Uterus (tissue), 4 donors: Measurements from ENCODE around the gene PHIP. TPM values are rescaled to one million over a fixed set of nuclear protein-coding genes. Genes with fewer than 3 reads are reported as not detected.

ENCODE experiments used
- DNase-seq, 2 donors: peaks; one replicate each; pipeline ENCODE4 v3.0.0-alpha.2; 2019 to 2020
- H3K27ac ChIP-seq, 2 donors: fragments of 200-600 bp; sonication (generic); 1 replicate in 1 of 2; 2 replicates in 1 of 2; pipeline ENCODE4 v1.5.1; 2016 to 2018
- H3K27me3 ChIP-seq, 2 donors: fragments of 200-600 bp; sonication (generic); one replicate each; pipeline ENCODE4 v1.5.1; 2018 to 2019; ENCODE audit warnings: control low read depth in 1 of 2
- H3K36me3 ChIP-seq, 2 donors: fragments of 200-600 bp; sonication (generic); one replicate each; pipeline ENCODE4 v1.5.1; 2019; ENCODE audit warnings: control low read depth in 1 of 2
- H3K4me1 ChIP-seq, 2 donors: fragments of 200-600 bp; sonication (generic); one replicate each; pipeline ENCODE4 v1.5.1; 2018 to 2019; ENCODE audit warnings: control low read depth in 1 of 2
- H3K4me3 ChIP-seq, 2 donors: fragments of 200-600 bp; sonication (generic); 1 replicate in 1 of 2; 2 replicates in 1 of 2; pipeline ENCODE4 v1.5.1; 2018 to 2019; ENCODE audit warnings: mild to moderate bottlenecking in 1 of 2
- H3K9me3 ChIP-seq, 2 donors: fragments of 200-600 bp; sonication (generic); one replicate each; pipeline ENCODE4 v1.5.1; 2019; ENCODE audit warnings: control low read depth in 1 of 2
- POLR2A ChIP-seq, 2 donors: fragments of 450-650 bp; IDR thresholded peaks; one replicate each; pipeline ENCODE4 v1.6.1; 2016; ENCODE audit warnings: antibody characterized with exemption in 2 of 2, mild to moderate bottlenecking in 1 of 2, moderate library complexity in 1 of 2
- intact Hi-C: fragments of 100-400 bp; cut with DNase I; formaldehyde crosslinking; loops from one replicate; pipeline ENCODE4 v1.15.1; 2023; ENCODE audit warnings: low total_unique reads
- total RNA-seq, 4 donors: library from RNA; depleted of rRNA in 3 of 4; stranded (reverse); fragments of >200 nt in 3 of 4; gene quantifications; one replicate each; pipeline versions ENCODE4 v1.1.0 to v1.2.4, GENCODE V29; 2014 to 2023
- TF ChIP-seq, protein P1 (sequence below), 4 experiments: fragments of 200-600 bp in 2 of 4; fragments of 450-650 bp in 2 of 4; sonication (generic) in 2 of 4; IDR thresholded peaks; one replicate each; pipeline ENCODE4 v1.5.1; 2016 to 2019; ENCODE audit warnings: antibody characterized with exemption in 4 of 4, mild to moderate bottlenecking in 2 of 4, moderate library complexity in 1 of 4
- donor health status: DM: yes; HTN: yes; CAD: no.

The PHIP gene
- total RNA-seq, 4 donors from 2014 or later, result 40.6 to 85.3 (median 53.9) TPM

DNA sequence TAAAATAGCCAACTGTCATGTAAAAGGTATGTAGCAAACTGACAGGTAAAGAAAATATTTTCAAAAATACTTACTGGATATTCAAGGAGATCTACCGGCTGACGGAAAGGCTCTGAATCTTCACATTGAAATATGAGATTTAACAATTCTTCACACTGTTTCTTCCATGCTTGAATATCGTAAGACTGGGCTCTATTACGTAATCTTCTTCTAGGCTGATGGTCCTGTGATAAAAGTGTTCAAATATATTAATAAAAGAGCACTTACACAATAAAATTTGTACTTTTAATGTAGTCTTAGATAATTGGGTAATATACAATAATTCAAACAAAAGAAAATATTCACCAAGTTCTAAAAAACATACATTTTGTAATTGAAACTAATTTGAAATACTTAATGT lies 123.3 kb downstream of the PHIP start:
- TF ChIP-seq, protein P1, sequence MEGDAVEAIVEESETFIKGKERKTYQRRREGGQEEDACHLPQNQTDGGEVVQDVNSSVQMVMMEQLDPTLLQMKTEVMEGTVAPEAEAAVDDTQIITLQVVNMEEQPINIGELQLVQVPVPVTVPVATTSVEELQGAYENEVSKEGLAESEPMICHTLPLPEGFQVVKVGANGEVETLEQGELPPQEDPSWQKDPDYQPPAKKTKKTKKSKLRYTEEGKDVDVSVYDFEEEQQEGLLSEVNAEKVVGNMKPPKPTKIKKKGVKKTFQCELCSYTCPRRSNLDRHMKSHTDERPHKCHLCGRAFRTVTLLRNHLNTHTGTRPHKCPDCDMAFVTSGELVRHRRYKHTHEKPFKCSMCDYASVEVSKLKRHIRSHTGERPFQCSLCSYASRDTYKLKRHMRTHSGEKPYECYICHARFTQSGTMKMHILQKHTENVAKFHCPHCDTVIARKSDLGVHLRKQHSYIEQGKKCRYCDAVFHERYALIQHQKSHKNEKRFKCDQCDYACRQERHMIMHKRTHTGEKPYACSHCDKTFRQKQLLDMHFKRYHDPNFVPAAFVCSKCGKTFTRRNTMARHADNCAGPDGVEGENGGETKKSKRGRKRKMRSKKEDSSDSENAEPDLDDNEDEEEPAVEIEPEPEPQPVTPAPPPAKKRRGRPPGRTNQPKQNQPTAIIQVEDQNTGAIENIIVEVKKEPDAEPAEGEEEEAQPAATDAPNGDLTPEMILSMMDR (IDR thresholded peaks at IDR 0.05), result no peak
- TF ChIP-seq POLR2A (IDR thresholded peaks at IDR 0.05), result no peak
- Histone ChIP-seq H3K9me3 (no peaks in the 10 kb centered on the region), H3K4me1 (no peaks in the 10 kb centered on the region), H3K36me3 (no peaks in the 10 kb centered on the region), H3K4me3 (no peak overlapping the region), H3K27ac (no peak overlapping the region), H3K27me3 (no peaks in the 10 kb centered on the region)
- no peak for DNase-seq
- intact Hi-C loops, result no loop called here

DNA sequence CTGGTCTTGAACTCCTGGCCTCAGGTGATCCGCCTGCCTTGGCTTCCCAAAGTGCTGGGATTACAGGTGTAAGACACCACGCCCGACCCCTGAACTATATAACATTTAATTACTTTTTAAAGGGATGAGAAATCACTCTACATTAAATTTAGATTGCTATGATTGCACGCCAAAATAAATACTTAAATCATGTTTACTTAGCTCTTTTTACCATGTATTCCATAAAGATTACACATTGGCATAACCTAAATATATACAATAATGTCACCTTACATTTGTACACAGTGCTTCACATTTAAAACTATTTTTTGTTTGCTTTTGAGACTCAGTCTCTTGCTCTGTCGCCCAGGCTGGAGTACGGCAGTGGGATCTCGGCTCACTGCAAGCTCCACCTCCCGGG lies 124.3 kb downstream of the PHIP start:
- Histone ChIP-seq H3K27ac (no peak overlapping the region), H3K4me1 (no peaks in the 10 kb centered on the region), H3K9me3 (peaks cover 0 to 5% of the 10 kb centered on the region in 2 donors), H3K36me3 (no peaks in the 10 kb centered on the region), H3K27me3 (no peaks in the 10 kb centered on the region), H3K4me3 (no peak overlapping the region)
- intact Hi-C loops, result no loop called here
- no peak for TF ChIP-seq POLR2A (IDR thresholded peaks at IDR 0.05)
- TF ChIP-seq, protein P1 (IDR thresholded peaks at IDR 0.05), result no peak
- no peak for DNase-seq

DNA sequence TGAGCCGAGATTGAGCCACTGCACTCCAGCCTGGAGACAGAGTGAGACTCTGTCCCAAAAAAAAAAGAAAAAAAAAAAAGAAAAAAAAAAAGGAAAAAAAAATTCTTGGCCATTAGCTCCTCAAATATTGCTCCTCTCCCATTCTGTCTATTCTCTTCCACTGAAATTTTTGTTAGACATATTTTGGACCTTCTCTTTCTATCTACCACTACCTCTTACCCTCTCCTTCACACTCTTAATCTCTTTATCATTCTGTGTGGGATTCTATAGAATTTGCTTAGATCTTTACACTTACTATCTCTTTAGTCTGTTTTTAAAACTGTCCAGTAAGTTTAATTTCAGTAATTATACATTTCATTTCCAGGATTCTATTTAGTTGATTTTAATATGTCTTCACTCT lies 125.7 kb downstream of the PHIP start:
- Histone ChIP-seq H3K4me1 (no peaks in the 10 kb centered on the region), H3K9me3 (peaks cover 0 to 5% of the 10 kb centered on the region in 2 donors), H3K4me3 (no peak overlapping the region), H3K27ac (no peak overlapping the region), H3K36me3 (no peaks in the 10 kb centered on the region), H3K27me3 (no peaks in the 10 kb centered on the region)
- intact Hi-C loops, result no loop called here
- TF ChIP-seq, protein P1 (IDR thresholded peaks at IDR 0.05), result no peak
- no peak for TF ChIP-seq POLR2A (IDR thresholded peaks at IDR 0.05)
- DNase-seq, result no peak

DNA sequence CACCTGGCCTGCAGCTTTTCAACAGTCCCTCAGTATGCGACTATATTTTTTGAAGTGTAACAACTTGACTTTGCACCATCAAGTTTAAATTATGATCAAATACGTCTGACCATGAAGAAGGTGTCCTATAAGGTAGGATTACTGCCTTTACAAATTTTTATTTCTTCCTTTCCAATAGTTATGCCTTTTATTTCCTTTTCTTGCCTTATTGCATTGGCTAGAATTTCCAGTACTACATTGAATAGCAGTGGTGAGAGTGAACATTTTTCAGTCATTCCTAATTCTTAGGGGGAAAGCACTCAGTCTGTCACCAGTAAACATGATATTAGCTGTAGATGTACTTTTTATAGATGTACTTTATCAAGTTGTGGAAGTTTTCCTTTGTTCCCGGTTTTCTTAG lies 129.3 kb downstream of the PHIP start:
- no peaks in the 10 kb centered on the region for H3K36me3 ChIP-seq
- no peak overlapping the region for H3K27ac ChIP-seq
- no peak for TF ChIP-seq POLR2A (IDR thresholded peaks at IDR 0.05)
- TF ChIP-seq, protein P1 (IDR thresholded peaks at IDR 0.05), result no peak
- peaks cover 0 to 5% of the 10 kb centered on the region in 2 donors for H3K9me3 ChIP-seq
- intact Hi-C loops, result no loop called here
- H3K27me3 ChIP-seq, result no peaks in the 10 kb centered on the region
- no peak for DNase-seq
- no peaks in the 10 kb centered on the region for H3K4me1 ChIP-seq
- no peak overlapping the region for H3K4me3 ChIP-seq

DNA sequence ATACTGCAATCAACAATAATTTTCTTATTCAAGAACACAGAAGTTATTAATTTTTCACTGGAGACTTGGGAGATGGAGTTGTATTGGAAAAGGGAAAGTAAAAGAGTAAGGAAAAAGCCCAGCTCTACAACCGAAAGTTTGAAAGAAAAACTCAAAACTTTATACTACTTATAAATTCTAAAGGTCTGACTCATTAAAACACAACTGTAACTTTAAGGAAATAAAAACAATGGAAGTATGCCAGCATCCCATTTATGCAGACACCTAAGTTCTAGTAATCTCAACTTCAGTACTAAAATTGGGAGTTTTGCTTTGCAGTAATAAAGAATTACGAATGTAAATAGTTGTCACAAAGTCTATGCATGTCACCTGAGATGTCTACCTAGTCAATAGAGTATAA lies 130.1 kb downstream of the PHIP start:
- intact Hi-C loops, result no loop called here
- H3K36me3 ChIP-seq, result no peaks in the 10 kb centered on the region

More for the DNA sequence above, 130.1 kb downstream of the PHIP start:
- no peak overlapping the region for H3K4me3 ChIP-seq
- H3K4me1 ChIP-seq, result no peaks in the 10 kb centered on the region
- no peaks in the 10 kb centered on the region for H3K27me3 ChIP-seq
- H3K27ac ChIP-seq, result no peak overlapping the region
- H3K9me3 ChIP-seq, result peaks cover 0 to 5% of the 10 kb centered on the region in 2 donors
- TF ChIP-seq POLR2A (IDR thresholded peaks at IDR 0.05), result no peak
- TF ChIP-seq, protein P1 (IDR thresholded peaks at IDR 0.05), result no peak
- DNase-seq, result no peak
